Hepatocyte (in vitro differentiated cells): ENCODE results near the gene FNDC1. TPM values are rescaled to one million over a fixed set of nuclear protein-coding genes. Genes with fewer than 3 reads are reported as not detected.

ENCODE experiments used
- DNase-seq: peaks from one replicate; pipeline ENCODE4 v3.0.0-alpha.2; 2016; ENCODE audit warnings: low spot score
- H2AFZ ChIP-seq: fragments of 200-600 bp; sonication (generic); 2 replicates; pipeline ENCODE4 v1.6.0; 2016; ENCODE audit warnings: antibody characterized with exemption, mild to moderate bottlenecking
- H3K27ac ChIP-seq: fragments of 200-600 bp; sonication (generic); 2 replicates; pipeline ENCODE4 v1.5.1; 2016; ENCODE audit warnings: mild to moderate bottlenecking
- H3K27me3 ChIP-seq: fragments of 200-600 bp; sonication (generic); 2 replicates; pipeline ENCODE4 v1.6.1; 2016
- H3K36me3 ChIP-seq: fragments of 200-600 bp; sonication (generic); replicated peaks from 2 replicates; pipeline ENCODE4 v1.5.1; 2016; ENCODE audit warnings: low read depth; ENCODE audit not compliant: insufficient read depth
- H3K4me1 ChIP-seq: fragments of 200-600 bp; sonication (generic); 2 replicates; pipeline ENCODE4 v1.5.1; 2016; ENCODE audit warnings: mild to moderate bottlenecking, moderate library complexity; ENCODE audit not compliant: insufficient read depth
- H3K4me2 ChIP-seq: fragments of 200-600 bp; sonication (generic); 2 replicates; pipeline ENCODE4 v1.6.0; 2016
- H3K4me3 ChIP-seq: fragments of 200-600 bp; sonication (generic); 2 replicates; pipeline ENCODE4 v1.5.1; 2016; ENCODE audit warnings: mild to moderate bottlenecking
- H3K79me2 ChIP-seq: fragments of 200-600 bp; sonication (generic); 2 replicates; pipeline ENCODE4 v1.6.0; 2017; ENCODE audit warnings: mild to moderate bottlenecking
- H3K9me2 ChIP-seq: fragments of 200-600 bp; sonication (generic); replicated peaks from 2 replicates; pipeline ENCODE4 v1.6.0; 2017; ENCODE audit warnings: mild to moderate bottlenecking; ENCODE audit not compliant: insufficient read depth
- H3K9me3 ChIP-seq: fragments of 200-600 bp; sonication (generic); 2 replicates; pipeline ENCODE4 v1.5.1; 2016; ENCODE audit warnings: low read depth, mild to moderate bottlenecking
- H4K20me1 ChIP-seq: fragments of 200-600 bp; sonication (generic); 2 replicates; pipeline ENCODE4 v1.6.0; 2016; ENCODE audit warnings: mild to moderate bottlenecking; ENCODE audit not compliant: insufficient read depth, poor library complexity, severe bottlenecking
- CTCF ChIP-seq: fragments of 200-600 bp; sonication (generic); IDR thresholded peaks from 2 replicates; pipeline ENCODE4 v1.5.1; 2016; ENCODE audit warnings: antibody characterized with exemption, mild to moderate bottlenecking; ENCODE audit not compliant: poor library complexity
- EZH2 ChIP-seq: fragments of 200-600 bp; sonication (generic); IDR thresholded peaks from 2 replicates; pipeline ENCODE4 v1.6.1; 2016; ENCODE audit warnings: antibody characterized with exemption, mild to moderate bottlenecking, borderline replicate concordance
- EZH2phosphoT487 ChIP-seq: fragments of 200-600 bp; sonication (generic); IDR thresholded peaks from one replicate; pipeline ENCODE4 v1.6.1; 2018; ENCODE audit warnings: antibody characterized with exemption, mild to moderate bottlenecking, low read depth, moderate library complexity; ENCODE audit not compliant: unreplicated experiment, severe bottlenecking
- WGBS: methylation state at CpG from one replicate; pipeline ENCODE4 v1.1.6; 2016; ENCODE audit warnings: low lambda C conversion rate; ENCODE audit errors: missing lambda C conversion rate; 5-methylcytosine and 5-hydroxymethylcytosine counted together
- polyA plus RNA-seq: library from polyadenylated mRNA; unstranded; fragments of >200 nt; fragmentation: Nextera tagmentation; extraction: Ambion mirVana; gene quantifications from 2 replicates; pipeline ENCODE4 v1.2.1, GENCODE V29; 2016
- total RNA-seq: library from RNA; depleted of rRNA; stranded (reverse); fragments of >200 nt; gene quantifications from 2 replicates; pipeline ENCODE4 v1.2.3, GENCODE V29; 2014

Gene FNDC1
- total and polyA plus RNA-seq, 2 experiments from 2014 or later = 1.3 to 1.7 TPM

DNA sequence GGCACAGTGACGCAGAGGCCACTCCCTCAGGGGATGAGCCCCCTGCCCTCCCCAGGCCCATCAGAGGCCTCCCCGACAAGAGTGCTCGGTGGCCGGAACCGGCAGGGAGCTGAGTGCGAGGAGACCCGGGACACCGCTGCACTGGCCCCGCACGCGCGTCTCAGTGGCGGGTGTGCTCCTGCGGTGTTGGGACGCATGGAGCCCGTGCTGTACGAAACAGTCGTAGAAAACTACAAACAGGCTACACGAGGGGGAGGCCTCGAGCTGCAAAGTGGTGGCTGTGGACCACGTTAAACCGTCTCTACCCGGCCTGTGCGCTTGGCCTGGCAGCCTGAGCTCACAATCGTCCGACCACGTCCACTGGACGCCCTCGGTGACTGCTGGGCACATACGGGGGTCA, 40.2 kb upstream of the FNDC1 start:
- no peaks in the 10 kb centered on the region for H3K79me2 ChIP-seq
- 97% methylated on average over 30 of the region's 30 CpGs for WGBS
- H3K4me1 ChIP-seq = no peaks in the 10 kb centered on the region
- H3K27ac ChIP-seq = no peak overlapping the region
- no peak for DNase-seq
- H3K9me2 ChIP-seq = no peaks in the 10 kb centered on the region
- TF ChIP-seq EZH2phosphoT487 (no peak), CTCF (no peak)
- no peak overlapping the region for H3K4me3 ChIP-seq
- H3K9me3 ChIP-seq = no peaks in the 10 kb centered on the region
- no peaks in the 10 kb centered on the region for H3K27me3 ChIP-seq
- H3K4me2 ChIP-seq = no peak overlapping the region
- H3K36me3 ChIP-seq = no peaks in the 10 kb centered on the region
- H4K20me1 ChIP-seq = no peaks in the 10 kb centered on the region
- no peak overlapping the region for H2AFZ ChIP-seq

DNA sequence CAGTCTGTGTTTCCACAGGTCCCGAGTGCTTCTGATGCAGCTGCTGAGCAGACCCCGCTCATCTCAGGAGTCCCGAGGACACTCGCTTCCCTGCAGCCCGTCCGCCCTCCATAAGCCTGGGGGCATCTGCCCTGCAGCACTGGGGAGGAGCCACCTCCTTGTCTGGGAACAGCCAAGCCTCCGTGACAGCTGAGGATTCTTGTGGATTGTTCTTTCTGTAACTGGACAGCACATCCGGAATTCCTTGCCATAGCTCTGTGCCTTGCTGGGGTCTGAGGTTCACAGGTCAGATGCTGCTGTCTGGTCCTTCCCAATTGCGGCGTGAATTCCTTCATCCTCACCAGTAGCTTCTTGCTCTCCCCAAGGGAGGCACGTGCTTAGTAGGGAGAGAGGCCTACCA, 38.4 kb upstream of the FNDC1 start:
- Histone ChIP-seq H3K36me3 (no peaks in the 10 kb centered on the region), H2AFZ (no peak overlapping the region), H3K4me3 (no peak overlapping the region), H3K27me3 (no peaks in the 10 kb centered on the region), H3K4me2 (no peak overlapping the region), H4K20me1 (no peaks in the 10 kb centered on the region), H3K4me1 (no peaks in the 10 kb centered on the region), H3K9me2 (no peaks in the 10 kb centered on the region), H3K9me3 (no peaks in the 10 kb centered on the region), H3K79me2 (no peaks in the 10 kb centered on the region), H3K27ac (no peak overlapping the region)
- 83% methylated on average over 11 of the region's 11 CpGs for WGBS
- DNase-seq = no peak
- TF ChIP-seq EZH2phosphoT487 (no peak), CTCF (no peak), EZH2 (no peak)

GRCh38 chr6:159131709-159132108, 37.5 kb upstream of the FNDC1 start:
- Histone ChIP-seq H3K4me1 (no peaks in the 10 kb centered on the region), H3K27ac (no peak overlapping the region), H3K36me3 (no peaks in the 10 kb centered on the region), H3K9me3 (no peaks in the 10 kb centered on the region), H2AFZ (no peak overlapping the region), H3K4me2 (no peak overlapping the region), H3K27me3 (no peaks in the 10 kb centered on the region), H3K79me2 (no peaks in the 10 kb centered on the region), H4K20me1 (no peaks in the 10 kb centered on the region), H3K9me2 (no peaks in the 10 kb centered on the region), H3K4me3 (no peak overlapping the region)
- 86% methylated on average over 6 of the region's 6 CpGs for WGBS
- no peak for DNase-seq
- TF ChIP-seq EZH2 (no peak), CTCF (no peak), EZH2phosphoT487 (no peak)

DNA sequence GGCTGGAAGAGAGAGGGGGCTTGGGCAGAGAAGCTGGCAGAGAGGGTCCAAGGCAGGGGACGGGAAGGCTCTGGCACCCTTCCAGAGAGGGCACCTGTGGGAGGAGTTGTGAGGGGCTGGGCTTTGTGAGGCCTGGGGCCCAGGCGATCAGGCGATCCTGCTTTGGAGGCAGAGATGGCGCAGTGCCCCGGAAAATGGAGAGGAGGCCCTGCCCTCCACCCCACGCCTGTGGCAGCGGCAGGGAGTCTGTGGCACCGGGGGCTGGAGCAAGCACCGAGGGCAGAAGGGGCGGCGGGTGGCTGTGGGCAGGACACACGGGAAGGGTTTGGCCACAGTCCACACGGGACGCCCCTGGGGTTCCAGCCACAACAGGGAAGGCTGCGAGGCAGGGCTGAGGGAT, 36.5 kb upstream of the FNDC1 start:
- no peaks in the 10 kb centered on the region for H3K9me3 ChIP-seq
- TF ChIP-seq CTCF = no peak
- no peak for TF ChIP-seq EZH2phosphoT487
- TF ChIP-seq EZH2 = no peak
- H3K27ac ChIP-seq = no peak overlapping the region
- H3K9me2 ChIP-seq = no peaks in the 10 kb centered on the region
- no peaks in the 10 kb centered on the region for H3K27me3 ChIP-seq
- H3K4me2 ChIP-seq = no peak overlapping the region
- WGBS = 92% methylated on average over 14 of the region's 15 CpGs
- H3K36me3 ChIP-seq = no peaks in the 10 kb centered on the region
- DNase-seq = no peak
- no peak overlapping the region for H2AFZ ChIP-seq
- no peak overlapping the region for H3K4me3 ChIP-seq
- no peaks in the 10 kb centered on the region for H3K4me1 ChIP-seq
- no peaks in the 10 kb centered on the region for H4K20me1 ChIP-seq
- no peaks in the 10 kb centered on the region for H3K79me2 ChIP-seq
